OCI-LY1 (cell line): ENCODE results near the gene CDC42BPB.

Experiments used
- H2AFZ ChIP-seq: fragments of 200-600 bp; sonication (generic), shearing (Covaris generic); 2 replicates; pipeline ENCODE4 v1.6.0; 2014; ENCODE audit warnings: antibody characterized with exemption, mild to moderate bottlenecking, low read length
- H3F3A ChIP-seq: fragments of 200-600 bp; sonication (generic), shearing (Covaris generic); 2 replicates; pipeline ENCODE4 v1.6.0; 2014; ENCODE audit warnings: mild to moderate bottlenecking, antibody characterized with exemption, low read length, moderate library complexity; ENCODE audit not compliant: insufficient read depth
- H3K27ac ChIP-seq: fragments of 200-600 bp; sonication (generic); 2 replicates; pipeline ENCODE4 v1.5.1; 2014; ENCODE audit warnings: low read length, mixed run types, mild to moderate bottlenecking, low read depth; ENCODE audit not compliant: poor library complexity, severe bottlenecking
- H3K27me3 ChIP-seq: fragments of 200-600 bp; sonication (generic); 2 replicates; pipeline ENCODE4 v1.6.0; 2014; ENCODE audit warnings: antibody characterized with exemption, mild to moderate bottlenecking, low read length, moderate library complexity; ENCODE audit not compliant: insufficient read depth
- H3K36me3 ChIP-seq: fragments of 200-600 bp; sonication (generic); 2 replicates; pipeline ENCODE4 v1.6.1; 2014; ENCODE audit warnings: mild to moderate bottlenecking, antibody characterized with exemption, low read length, moderate library complexity, mixed read lengths; ENCODE audit not compliant: insufficient read depth
- H3K4me1 ChIP-seq: fragments of 200-600 bp; sonication (generic); 2 replicates; pipeline ENCODE4 v1.5.1; 2014; ENCODE audit warnings: mild to moderate bottlenecking, low read length, moderate library complexity; ENCODE audit not compliant: insufficient read depth, severe bottlenecking
- H3K4me2 ChIP-seq: fragments of 200-600 bp; sonication (generic), shearing (Covaris generic); 2 replicates; pipeline ENCODE4 v1.6.1; 2014; ENCODE audit warnings: low read length
- H3K4me3 ChIP-seq: fragments of 200-600 bp; sonication (generic); 2 replicates; pipeline ENCODE4 v1.5.1; 2014; ENCODE audit warnings: low read length, low read depth, mild to moderate bottlenecking, mixed read lengths; ENCODE audit not compliant: poor library complexity, severe bottlenecking
- H3K79me2 ChIP-seq: fragments of 200-600 bp; shearing (Covaris generic); 2 replicates; pipeline ENCODE4 v1.6.1; 2016; ENCODE audit warnings: mixed run types, low read length, mixed read lengths; ENCODE audit not compliant: insufficient read depth
- H3K9ac ChIP-seq: fragments of 200-600 bp; sonication (generic), shearing (Covaris generic); 2 replicates; pipeline ENCODE4 v1.6.1; 2014; ENCODE audit warnings: mild to moderate bottlenecking, low read length, mixed read lengths
- H3K9me2 ChIP-seq: fragments of 200-600 bp; sonication (generic), shearing (Covaris generic); 2 replicates; pipeline ENCODE4 v1.6.1; 2014; ENCODE audit warnings: low read depth, mild to moderate bottlenecking, low read length, mixed read lengths
- H3K9me3 ChIP-seq: fragments of 200-600 bp; shearing (Covaris generic); 2 replicates; pipeline ENCODE4 v1.6.1; 2014; ENCODE audit warnings: low read length, mixed read lengths
- H4K20me1 ChIP-seq: fragments of 200-600 bp; sonication (generic), shearing (Covaris generic); 2 replicates; pipeline ENCODE4 v1.6.0; 2016; ENCODE audit warnings: mild to moderate bottlenecking, low read length; ENCODE audit not compliant: insufficient read depth
- EZH2 ChIP-seq: fragments of 200-600 bp; sonication (generic), shearing (Covaris generic); IDR thresholded peaks from 2 replicates; pipeline ENCODE4 v1.8.0; 2017; ENCODE audit warnings: borderline replicate concordance, mixed run types, mild to moderate bottlenecking, antibody characterized with exemption, low read length, moderate library complexity, mixed read lengths
- TF ChIP-seq, protein P1 (sequence below): fragments of 200-600 bp; sonication (generic), shearing (Covaris generic); IDR thresholded peaks from 2 replicates; pipeline ENCODE4 v1.5.1; 2017; ENCODE audit warnings: mild to moderate bottlenecking, antibody characterized with exemption, low read length, moderate library complexity, mixed read lengths

Gene CDC42BPB

GRCh38 chr14:103021684-103022001 is 35.7 kb downstream of the CDC42BPB start:
- H3K4me2 ChIP-seq: no peak overlapping the region
- H3K79me2 ChIP-seq: no peaks in the 10 kb centered on the region
- H3K9me2 ChIP-seq: no peaks in the 10 kb centered on the region
- H3K9me3 ChIP-seq: peaks cover 3% of the 10 kb centered on the region; the same call in 1 of the 2 replicates
- no peak overlapping the region for H3K27ac ChIP-seq
- no peak overlapping the region for H3K4me3 ChIP-seq
- no peaks in the 10 kb centered on the region for H4K20me1 ChIP-seq
- H3K36me3 ChIP-seq: no peaks in the 10 kb centered on the region; the same call in 1 of the 2 replicates
- H3K27me3 ChIP-seq: peaks cover 3% of the 10 kb centered on the region; the same call in 1 of the 2 replicates
- TF ChIP-seq EZH2: no peak
- TF ChIP-seq, protein P1, sequence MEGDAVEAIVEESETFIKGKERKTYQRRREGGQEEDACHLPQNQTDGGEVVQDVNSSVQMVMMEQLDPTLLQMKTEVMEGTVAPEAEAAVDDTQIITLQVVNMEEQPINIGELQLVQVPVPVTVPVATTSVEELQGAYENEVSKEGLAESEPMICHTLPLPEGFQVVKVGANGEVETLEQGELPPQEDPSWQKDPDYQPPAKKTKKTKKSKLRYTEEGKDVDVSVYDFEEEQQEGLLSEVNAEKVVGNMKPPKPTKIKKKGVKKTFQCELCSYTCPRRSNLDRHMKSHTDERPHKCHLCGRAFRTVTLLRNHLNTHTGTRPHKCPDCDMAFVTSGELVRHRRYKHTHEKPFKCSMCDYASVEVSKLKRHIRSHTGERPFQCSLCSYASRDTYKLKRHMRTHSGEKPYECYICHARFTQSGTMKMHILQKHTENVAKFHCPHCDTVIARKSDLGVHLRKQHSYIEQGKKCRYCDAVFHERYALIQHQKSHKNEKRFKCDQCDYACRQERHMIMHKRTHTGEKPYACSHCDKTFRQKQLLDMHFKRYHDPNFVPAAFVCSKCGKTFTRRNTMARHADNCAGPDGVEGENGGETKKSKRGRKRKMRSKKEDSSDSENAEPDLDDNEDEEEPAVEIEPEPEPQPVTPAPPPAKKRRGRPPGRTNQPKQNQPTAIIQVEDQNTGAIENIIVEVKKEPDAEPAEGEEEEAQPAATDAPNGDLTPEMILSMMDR: no peak
- no peaks in the 10 kb centered on the region for H3K4me1 ChIP-seq
- H3F3A ChIP-seq: no peaks in the 10 kb centered on the region
- H3K9ac ChIP-seq: no peak overlapping the region
- no peak overlapping the region for H2AFZ ChIP-seq

- Histone ChIP-seq H3K79me2 (no peaks in the 10 kb centered on the region), H4K20me1 (no peaks in the 10 kb centered on the region)
- TF ChIP-seq, protein P1: no peak
- no peak for TF ChIP-seq EZH2
These were observed 36.8 kb downstream of the CDC42BPB start for GRCh38 chr14:103020271-103021170.

DNA sequence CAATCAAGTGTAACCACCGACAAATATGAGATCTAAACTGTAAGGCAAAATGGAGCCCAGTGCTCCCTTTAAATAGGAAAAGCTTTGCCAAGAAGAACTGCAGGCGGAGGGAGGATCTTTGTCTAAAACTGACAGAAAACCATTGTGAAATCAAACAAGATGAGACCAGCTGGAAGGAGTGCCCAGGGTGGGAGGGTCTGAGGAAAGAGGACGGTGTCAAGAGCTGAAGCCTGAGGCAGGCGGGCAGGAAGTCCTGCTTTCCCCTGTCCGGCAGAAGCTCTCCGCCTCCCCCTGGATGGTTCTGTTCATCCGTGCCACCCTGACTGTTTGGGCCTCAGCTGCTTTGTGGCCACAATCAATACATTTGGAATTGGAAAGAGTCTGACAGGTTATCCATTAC is 37.5 kb downstream of the CDC42BPB start:
- H3K27ac ChIP-seq: no peak overlapping the region
- H4K20me1 ChIP-seq: no peaks in the 10 kb centered on the region
- H3F3A ChIP-seq: no peaks in the 10 kb centered on the region

More at GRCh38 chr14:103020271-103021170, 36.8 kb downstream of the CDC42BPB start:
- Histone ChIP-seq H3K4me2 (no peak overlapping the region), H3K4me3 (no peak overlapping the region), H3K9me3 (no peaks in the 10 kb centered on the region), H3K36me3 (no peaks in the 10 kb centered on the region; the same call in 1 of the 2 replicates), H3K4me1 (no peaks in the 10 kb centered on the region), H3F3A (no peaks in the 10 kb centered on the region), H3K27me3 (no peaks in the 10 kb centered on the region), H3K9me2 (no peaks in the 10 kb centered on the region), H3K27ac (no peak overlapping the region), H2AFZ (no peak overlapping the region), H3K9ac (no peak overlapping the region)

More for the DNA sequence above, 37.5 kb downstream of the CDC42BPB start:
- Histone ChIP-seq H3K27me3 (no peaks in the 10 kb centered on the region), H3K9me2 (no peaks in the 10 kb centered on the region), H3K4me3 (no peak overlapping the region), H3K9me3 (no peaks in the 10 kb centered on the region), H3K36me3 (no peaks in the 10 kb centered on the region), H2AFZ (no peak overlapping the region), H3K4me2 (no peak overlapping the region), H3K4me1 (no peaks in the 10 kb centered on the region), H3K79me2 (no peaks in the 10 kb centered on the region), H3K9ac (no peak overlapping the region)
- TF ChIP-seq, protein P1: no peak
- no peak for TF ChIP-seq EZH2
